Chondrocyte (in vitro differentiated cells): ENCODE data around the gene NUDT4. TPM values are rescaled to one million over a fixed set of nuclear protein-coding genes. Genes with fewer than 3 reads are reported as not detected.
"Not testable (repeated sequence)": the region's sequence is repeated elsewhere in the genome, so short reads cannot be mapped to it uniquely, and the experiment has no call there.

Experiments
- DNase-seq: peaks from one replicate; pipeline ENCODE4 v3.0.0; 2021; ENCODE audit warnings: mixed read lengths, low spot score
- H3K27ac Mint-ChIP-seq: one replicate; pipeline ENCODE4 v1.8.0; 2021; ENCODE audit warnings: mild to moderate bottlenecking, moderate library complexity, mixed read lengths; ENCODE audit not compliant: unreplicated experiment
- H3K27me3 Mint-ChIP-seq: 2 replicates; pipeline ENCODE4 v1.8.0; 2021; ENCODE audit warnings: low read depth, mixed read lengths
- H3K36me3 Mint-ChIP-seq: 2 replicates; pipeline ENCODE4 v1.8.0; 2021; ENCODE audit warnings: low read depth, mixed read lengths
- H3K4me1 Mint-ChIP-seq: 2 replicates; pipeline ENCODE4 v1.8.0; 2021; ENCODE audit warnings: low read depth, mild to moderate bottlenecking, mixed read lengths
- H3K4me3 Mint-ChIP-seq: one replicate; pipeline ENCODE4 v1.8.0; 2021; ENCODE audit warnings: mild to moderate bottlenecking, moderate library complexity, mixed read lengths; ENCODE audit not compliant: unreplicated experiment
- H3K9me3 Mint-ChIP-seq: 2 replicates; pipeline ENCODE4 v1.8.0; 2021; ENCODE audit warnings: low read depth, mixed read lengths
- total RNA-seq: library from RNA; stranded (reverse); gene quantifications from 3 replicates; pipeline ENCODE4 v1.2.1, GENCODE V29; 2021
- TF ChIP-seq, protein P1 (sequence below): fragments of 200-600 bp; sonication (generic); IDR thresholded peaks from 2 replicates; pipeline ENCODE4 v1.5.0; 2021; ENCODE audit warnings: antibody characterized with exemption, mild to moderate bottlenecking, moderate library complexity

NUDT4 gene
- total RNA-seq, 1 donor from 2014 or later: 69.0 TPM

DNA sequence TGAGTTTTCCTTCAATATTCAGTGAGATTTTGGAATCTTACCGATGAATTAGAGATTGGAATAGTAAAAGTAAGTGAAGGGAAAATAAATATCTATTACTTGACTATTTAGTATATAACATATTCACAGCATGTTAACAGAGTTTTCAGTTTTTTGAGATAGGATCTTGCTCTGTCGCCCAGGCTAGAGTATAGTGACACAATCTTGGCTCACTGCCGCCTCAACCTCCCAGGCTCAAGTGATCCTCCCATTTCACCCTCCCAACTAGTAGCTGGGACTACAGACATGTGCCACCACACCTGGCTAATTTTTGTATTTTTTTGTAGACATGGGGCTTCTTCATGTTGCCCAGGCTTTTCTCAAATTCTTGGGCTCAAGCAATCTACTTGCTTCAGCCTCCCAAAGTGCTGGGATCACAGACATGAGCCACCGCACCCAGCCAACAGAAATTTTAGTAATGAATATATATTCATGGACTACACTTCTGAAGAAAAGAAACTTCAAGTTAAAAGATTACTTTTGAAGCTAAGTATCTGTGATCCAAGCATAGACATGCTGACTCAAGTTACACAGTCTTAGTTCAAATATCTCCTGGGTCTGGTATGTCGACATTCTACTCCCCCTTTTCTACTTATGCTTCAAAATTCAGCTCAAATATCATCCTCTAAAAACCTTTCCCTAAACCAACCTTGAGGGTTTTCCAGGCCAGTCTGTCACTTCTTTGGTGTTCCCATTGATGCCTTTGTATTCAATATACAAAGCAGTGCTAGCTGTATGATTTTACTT, 50.2 kb downstream of the NUDT4 start:
- Mint-ChIP-seq H3K36me3 (no peaks in the 10 kb centered on the region), H3K4me1 (peaks cover 79% of the 10 kb centered on the region), H3K9me3 (no peaks in the 10 kb centered on the region), H3K27me3 (no peaks in the 10 kb centered on the region), H3K4me3 (no peak overlapping the region), H3K27ac (peak overlapping the region; percentile 30)
- TF ChIP-seq, protein P1, sequence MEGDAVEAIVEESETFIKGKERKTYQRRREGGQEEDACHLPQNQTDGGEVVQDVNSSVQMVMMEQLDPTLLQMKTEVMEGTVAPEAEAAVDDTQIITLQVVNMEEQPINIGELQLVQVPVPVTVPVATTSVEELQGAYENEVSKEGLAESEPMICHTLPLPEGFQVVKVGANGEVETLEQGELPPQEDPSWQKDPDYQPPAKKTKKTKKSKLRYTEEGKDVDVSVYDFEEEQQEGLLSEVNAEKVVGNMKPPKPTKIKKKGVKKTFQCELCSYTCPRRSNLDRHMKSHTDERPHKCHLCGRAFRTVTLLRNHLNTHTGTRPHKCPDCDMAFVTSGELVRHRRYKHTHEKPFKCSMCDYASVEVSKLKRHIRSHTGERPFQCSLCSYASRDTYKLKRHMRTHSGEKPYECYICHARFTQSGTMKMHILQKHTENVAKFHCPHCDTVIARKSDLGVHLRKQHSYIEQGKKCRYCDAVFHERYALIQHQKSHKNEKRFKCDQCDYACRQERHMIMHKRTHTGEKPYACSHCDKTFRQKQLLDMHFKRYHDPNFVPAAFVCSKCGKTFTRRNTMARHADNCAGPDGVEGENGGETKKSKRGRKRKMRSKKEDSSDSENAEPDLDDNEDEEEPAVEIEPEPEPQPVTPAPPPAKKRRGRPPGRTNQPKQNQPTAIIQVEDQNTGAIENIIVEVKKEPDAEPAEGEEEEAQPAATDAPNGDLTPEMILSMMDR: no peak
- DNase-seq: no peak

DNA sequence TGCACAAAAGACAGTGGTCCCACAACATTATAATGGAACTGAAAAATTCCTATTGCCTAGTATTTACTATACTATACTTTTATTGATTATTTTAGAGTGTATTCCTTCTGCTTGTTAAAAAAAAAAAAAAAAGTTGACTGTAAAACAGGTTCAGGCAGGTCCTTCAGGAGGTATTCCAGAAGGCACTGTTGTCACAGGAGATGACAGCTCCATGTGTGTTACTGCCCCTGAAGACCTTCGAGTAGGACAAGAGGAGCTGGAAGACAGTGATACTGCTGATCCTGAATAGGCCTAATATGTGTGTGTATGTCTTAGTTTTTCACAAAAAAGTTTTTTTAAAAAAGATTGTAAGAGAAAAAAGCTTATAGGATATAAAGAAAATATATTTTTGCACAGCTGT, 51.7 kb downstream of the NUDT4 start:
- H3K4me1 Mint-ChIP-seq: peaks cover 76% of the 10 kb centered on the region
- no peak for DNase-seq
- peak overlapping the region; percentile 87 for H3K27ac Mint-ChIP-seq
- H3K9me3 Mint-ChIP-seq: no peaks in the 10 kb centered on the region
- H3K27me3 Mint-ChIP-seq: no peaks in the 10 kb centered on the region
- TF ChIP-seq, protein P1: no peak
- no peaks in the 10 kb centered on the region for H3K36me3 Mint-ChIP-seq
- no peak overlapping the region for H3K4me3 Mint-ChIP-seq

DNA sequence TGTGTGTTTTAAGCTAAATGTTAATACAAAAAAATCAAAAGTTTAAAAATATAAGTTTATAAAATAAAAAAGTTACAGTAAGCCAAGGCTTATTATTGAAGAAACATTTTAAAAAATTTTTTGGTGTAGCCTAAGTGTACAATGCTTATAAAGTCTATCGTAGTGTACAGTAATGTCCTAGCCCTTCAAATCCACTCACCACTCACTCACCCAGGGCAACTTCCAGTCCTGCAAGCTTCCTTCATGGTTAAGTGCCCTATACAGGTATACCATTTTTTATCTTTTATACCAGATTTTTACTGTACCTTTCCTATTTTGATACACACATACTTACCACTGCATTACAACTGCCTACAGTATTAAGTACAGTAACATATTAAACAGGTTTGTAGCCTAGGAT, 52.1 kb downstream of the NUDT4 start:
- no peaks in the 10 kb centered on the region for H3K9me3 Mint-ChIP-seq
- H3K36me3 Mint-ChIP-seq: no peaks in the 10 kb centered on the region
- peaks cover 74% of the 10 kb centered on the region for H3K4me1 Mint-ChIP-seq
- H3K27me3 Mint-ChIP-seq: no peaks in the 10 kb centered on the region
- no peak overlapping the region for H3K4me3 Mint-ChIP-seq
- peak overlapping the region; percentile 22 for H3K27ac Mint-ChIP-seq
- TF ChIP-seq, protein P1: no peak
- no peak for DNase-seq

DNA sequence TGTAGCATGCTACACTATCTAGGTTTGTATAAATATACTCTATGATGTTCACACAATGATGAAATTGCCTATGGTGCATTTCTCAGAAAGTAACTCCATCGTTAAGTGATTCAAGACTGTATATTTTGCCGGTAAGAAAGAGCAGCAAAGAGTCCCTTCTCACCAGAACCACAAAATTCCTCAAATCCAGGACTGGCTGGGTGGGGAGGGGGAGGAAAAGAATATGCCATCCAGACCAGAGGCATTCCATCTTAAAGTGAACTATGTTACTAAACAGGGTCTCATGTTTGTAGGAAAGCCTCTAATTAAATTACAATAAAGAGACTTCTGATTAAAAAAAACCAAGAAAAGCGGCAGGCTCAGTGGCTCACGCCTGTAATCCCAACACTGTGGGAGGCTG, 52.6 kb downstream of the NUDT4 start:
- Mint-ChIP-seq H3K4me3 (no peak overlapping the region), H3K36me3 (no peaks in the 10 kb centered on the region), H3K4me1 (peaks cover 74% of the 10 kb centered on the region), H3K27ac (peak overlapping the region; percentile 22), H3K9me3 (no peaks in the 10 kb centered on the region), H3K27me3 (no peaks in the 10 kb centered on the region)
- TF ChIP-seq, protein P1: no peak
- DNase-seq: no peak

DNA sequence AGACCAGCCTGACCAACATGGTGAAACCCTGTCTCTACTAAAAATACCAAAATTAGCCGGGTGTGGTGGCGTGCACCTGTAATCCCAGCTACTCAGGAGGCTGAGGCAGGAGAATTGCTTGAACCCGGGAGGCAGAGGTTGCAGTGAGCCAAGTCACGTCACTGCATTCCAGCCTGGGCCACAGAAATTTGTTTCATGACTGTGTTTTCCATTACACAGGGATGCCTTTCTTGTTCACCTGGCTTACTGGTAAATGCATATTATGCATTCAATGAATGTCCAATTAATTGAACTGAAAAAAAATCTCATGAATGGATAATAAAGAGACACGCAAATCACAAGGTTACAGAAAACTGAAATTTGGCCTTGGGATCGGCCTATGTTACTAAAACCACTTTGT, 54.3 kb downstream of the NUDT4 start:
- H3K27ac Mint-ChIP-seq, H3K27me3 Mint-ChIP-seq, H3K9me3 Mint-ChIP-seq, H3K36me3 Mint-ChIP-seq, H3K4me3 Mint-ChIP-seq, DNase-seq: not testable (repeated sequence)
- H3K4me1 Mint-ChIP-seq: peaks cover 74% of the 10 kb centered on the region
